T-helper 17 cell (primary cell): ENCODE data around the gene VWA5B1. TPM values are rescaled to one million over a fixed set of nuclear protein-coding genes. Genes with fewer than 3 reads are reported as not detected.

Source experiments
- ATAC-seq: fragments of 150-1000 bp; cut with Tn5 transposase; 2 replicates; pipeline ENCODE4 v1.10.0; 2021; ENCODE audit warnings: mild to moderate bottlenecking, moderate library complexity
- DNase-seq, 3 donors: peaks; one replicate each; pipeline versions ENCODE4 v3.0.0 to v3.0.0-alpha.2; 2020 to 2021
- H3K9me3 ChIP-seq: one replicate; pipeline ENCODE4 v1.7.0; 2013; ENCODE audit warnings: low read length, mild to moderate bottlenecking; ENCODE audit not compliant: control insufficient read depth, poor library complexity, severe bottlenecking
- H3K27ac Mint-ChIP-seq: one replicate; pipeline ENCODE4 v1.8.0; 2022; ENCODE audit warnings: mild to moderate bottlenecking, moderate library complexity, mixed read lengths
- H3K27me3 Mint-ChIP-seq: one replicate; pipeline ENCODE4 v1.8.0; 2022; ENCODE audit warnings: mixed read lengths
- H3K36me3 Mint-ChIP-seq: one replicate; pipeline ENCODE4 v1.8.0; 2022; ENCODE audit warnings: low read depth, mixed read lengths
- H3K4me1 Mint-ChIP-seq: one replicate; pipeline ENCODE4 v1.8.0; 2022; ENCODE audit warnings: mild to moderate bottlenecking, mixed read lengths
- H3K4me3 Mint-ChIP-seq: one replicate; pipeline ENCODE4 v1.8.0; 2022; ENCODE audit warnings: mild to moderate bottlenecking, moderate library complexity, mixed read lengths
- total RNA-seq, 4 donors: library from RNA in 2 of 4; stranded (reverse) in 2 of 4; gene quantifications; one replicate each; pipeline ENCODE4 v1.2.3 and lab custom pipeline; 2022 to 2026

VWA5B1 gene
- total RNA-seq, 2 donors from 2014 or later: 0.13 to 0.15 TPM

GRCh38 chr1:20389571-20389970 lies 98.9 kb downstream of the VWA5B1 start:
- ATAC-seq (no peak), DNase-seq (no peak)
- Mint-ChIP-seq H3K4me3 (no peak overlapping the region), H3K36me3 (peaks cover 3% of the 10 kb centered on the region), H3K27me3 (peaks cover 78% of the 10 kb centered on the region), H3K4me1 (no peaks in the 10 kb centered on the region), H3K27ac (no peak overlapping the region)
- no peaks in the 10 kb centered on the region for H3K9me3 ChIP-seq

- H3K4me3 Mint-ChIP-seq: no peak overlapping the region
- H3K4me1 Mint-ChIP-seq: no peaks in the 10 kb centered on the region
- no peak overlapping the region for H3K27ac Mint-ChIP-seq
- peaks cover 68% of the 10 kb centered on the region for H3K27me3 Mint-ChIP-seq
- no peaks in the 10 kb centered on the region for H3K9me3 ChIP-seq
- ATAC-seq (no peak), DNase-seq (no peak)
- H3K36me3 Mint-ChIP-seq: peaks cover 3% of the 10 kb centered on the region
Observed at GRCh38 chr1:20390589-20391331, 100.1 kb downstream of the VWA5B1 start.

GRCh38 chr1:20395255-20395654 lies 104.6 kb downstream of the VWA5B1 start:
- Mint-ChIP-seq H3K4me1 (no peaks in the 10 kb centered on the region), H3K4me3 (no peak overlapping the region), H3K27me3 (peaks cover 50% of the 10 kb centered on the region), H3K27ac (no peak overlapping the region), H3K36me3 (peaks cover 3% of the 10 kb centered on the region)
- DNase-seq (no peak), ATAC-seq (no peak)
- H3K9me3 ChIP-seq: no peaks in the 10 kb centered on the region

GRCh38 chr1:20398744-20399143 lies 108.1 kb downstream of the VWA5B1 start:
- DNase-seq (no peak), ATAC-seq (no peak)
- Mint-ChIP-seq H3K27ac (no peak overlapping the region), H3K27me3 (peaks cover 52% of the 10 kb centered on the region), H3K4me1 (peaks cover 4% of the 10 kb centered on the region), H3K4me3 (no peak overlapping the region), H3K36me3 (peaks cover 5% of the 10 kb centered on the region)
- H3K9me3 ChIP-seq: no peaks in the 10 kb centered on the region

- peaks cover 5% of the 10 kb centered on the region for H3K36me3 Mint-ChIP-seq
- peaks cover 56% of the 10 kb centered on the region for H3K27me3 Mint-ChIP-seq
- ATAC-seq (no peak), DNase-seq (no peak)
- H3K4me1 Mint-ChIP-seq: peaks cover 4% of the 10 kb centered on the region
- H3K4me3 Mint-ChIP-seq: no peak overlapping the region
- H3K27ac Mint-ChIP-seq: no peak overlapping the region
- H3K9me3 ChIP-seq: no peaks in the 10 kb centered on the region
Observed at GRCh38 chr1:20399196-20399595, 108.5 kb downstream of the VWA5B1 start.

- ATAC-seq (no peak), DNase-seq (no peak)
- H3K4me3 Mint-ChIP-seq: no peak overlapping the region
- peaks cover 5% of the 10 kb centered on the region for H3K4me1 Mint-ChIP-seq
- no peaks in the 10 kb centered on the region for H3K9me3 ChIP-seq
- H3K27ac Mint-ChIP-seq: no peak overlapping the region
- peaks cover 61% of the 10 kb centered on the region for H3K27me3 Mint-ChIP-seq
- H3K36me3 Mint-ChIP-seq: peaks cover 5% of the 10 kb centered on the region
Observed at GRCh38 chr1:20399606-20400180, 109.0 kb downstream of the VWA5B1 start.

- peaks cover 70% of the 10 kb centered on the region for H3K27me3 Mint-ChIP-seq
- H3K36me3 Mint-ChIP-seq: peaks cover 5% of the 10 kb centered on the region
- no peak for DNase-seq
Observed at GRCh38 chr1:20400341-20401177, 109.9 kb downstream of the VWA5B1 start.

GRCh38 chr1:20401405-20402010 lies 110.8 kb downstream of the VWA5B1 start:
- Mint-ChIP-seq H3K36me3 (peaks cover 9% of the 10 kb centered on the region), H3K4me1 (peaks cover 5% of the 10 kb centered on the region), H3K27me3 (peaks cover 79% of the 10 kb centered on the region), H3K27ac (no peak overlapping the region), H3K4me3 (no peak overlapping the region)
- no peaks in the 10 kb centered on the region for H3K9me3 ChIP-seq
- no peak for ATAC-seq
- no peak for DNase-seq

More at GRCh38 chr1:20400341-20401177, 109.9 kb downstream of the VWA5B1 start:
- no peak for ATAC-seq
- no peaks in the 10 kb centered on the region for H3K9me3 ChIP-seq
- Mint-ChIP-seq H3K4me1 (peaks cover 5% of the 10 kb centered on the region), H3K4me3 (no peak overlapping the region), H3K27ac (no peak overlapping the region)

GRCh38 chr1:20402585-20403422 lies 112.1 kb downstream of the VWA5B1 start:
- DNase-seq: no peak
- no peaks in the 10 kb centered on the region for H3K9me3 ChIP-seq

GRCh38 chr1:20403423-20404145 lies 112.9 kb downstream of the VWA5B1 start:
- DNase-seq: no peak
- H3K27me3 Mint-ChIP-seq: peaks cover 72% of the 10 kb centered on the region
- H3K4me3 Mint-ChIP-seq: no peak overlapping the region
- ATAC-seq: no peak
- H3K9me3 ChIP-seq: no peaks in the 10 kb centered on the region
- peaks cover 5% of the 10 kb centered on the region for H3K4me1 Mint-ChIP-seq
- peaks cover 9% of the 10 kb centered on the region for H3K36me3 Mint-ChIP-seq
- no peak overlapping the region for H3K27ac Mint-ChIP-seq

More at GRCh38 chr1:20402585-20403422, 112.1 kb downstream of the VWA5B1 start:
- peaks cover 80% of the 10 kb centered on the region for H3K27me3 Mint-ChIP-seq
- H3K27ac Mint-ChIP-seq: no peak overlapping the region
- H3K4me3 Mint-ChIP-seq: no peak overlapping the region
- peaks cover 9% of the 10 kb centered on the region for H3K36me3 Mint-ChIP-seq
- no peak for ATAC-seq
- peaks cover 5% of the 10 kb centered on the region for H3K4me1 Mint-ChIP-seq

GRCh38 chr1:20404466-20404865 lies 113.8 kb downstream of the VWA5B1 start:
- Mint-ChIP-seq H3K36me3 (peaks cover 6% of the 10 kb centered on the region), H3K27me3 (peaks cover 63% of the 10 kb centered on the region), H3K4me1 (peaks cover 5% of the 10 kb centered on the region), H3K27ac (no peak overlapping the region), H3K4me3 (no peak overlapping the region)
- H3K9me3 ChIP-seq: no peaks in the 10 kb centered on the region
- ATAC-seq: no peak
- no peak for DNase-seq
